Peyer's patch (tissue), 4 donors: Measurements from ENCODE around the gene UGT1A3.

Experiments
- CTCF ChIP-seq, 6 experiments: fragments of 450-650 bp in 4 of 6; fragments of 200-600 bp in 2 of 6; sonication (generic) in 1 of 6; IDR thresholded peaks; one replicate each; pipeline ENCODE4 v1.5.1; 2017 to 2019; ENCODE audit warnings: antibody characterized with exemption in 6 of 6, mild to moderate bottlenecking in 3 of 6, moderate library complexity in 1 of 6
- POLR2A ChIP-seq, 2 donors: fragments of 450-650 bp; IDR thresholded peaks; one replicate each; pipeline ENCODE4 v1.5.1; 2017; ENCODE audit warnings: antibody characterized with exemption in 2 of 2, mild to moderate bottlenecking in 2 of 2, moderate library complexity in 2 of 2

- TF ChIP-seq CTCF (IDR thresholded peaks at IDR 0.05) (no peak), POLR2A (IDR thresholded peaks at IDR 0.05) (no peak)
These were observed 14.8 kb downstream of the UGT1A3 start for GRCh38 chr2:233743464-233744259.
